ENCODE data around the gene MYL12A.
A peak's percentile ranks its signal among the peaks of the same experiment; 100 is the strongest.

Gene MYL12A

DNA sequence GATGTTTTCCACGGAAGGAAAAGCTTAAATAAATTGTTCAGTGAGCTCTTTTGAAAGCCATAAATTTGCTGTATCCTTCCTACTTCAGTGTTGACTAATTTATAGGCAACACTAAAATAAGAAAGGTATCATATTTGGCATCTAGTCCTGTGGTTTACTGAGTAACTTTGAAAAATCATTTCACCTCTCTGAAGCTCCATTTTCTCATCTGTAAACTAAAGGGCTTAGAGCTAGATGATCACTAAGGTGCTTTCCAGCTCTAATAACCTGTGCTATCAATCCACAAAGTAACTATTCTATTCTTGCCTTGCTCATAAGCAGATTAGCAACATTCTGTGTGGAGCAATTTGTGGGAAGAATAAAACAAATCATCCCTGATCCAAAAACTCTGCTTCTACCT is 24.2 kb upstream of the MYL12A start:
- FAIRE-seq = peak; percentile 13
- no peak for TF ChIP-seq POLR2A (IDR thresholded peaks at IDR 0.05; ENCODE audit: low read depth, low read length)
- no peak for TF ChIP-seq POU2F2 (IDR thresholded peaks at IDR 0.05; ENCODE audit: low read depth, low read length)
- no peak for TF ChIP-seq POLR2AphosphoS5 (IDR thresholded peaks at IDR 0.05; ENCODE audit: low read depth, low read length)
- TF ChIP-seq TAF1 (IDR thresholded peaks at IDR 0.05; ENCODE audit: low read depth, low read length) = no peak
- no peak for TF ChIP-seq PAX5 (IDR thresholded peaks at IDR 0.05; ENCODE audit: insufficient read depth, low read length, severe bottlenecking)
- TF ChIP-seq SPI1 (IDR thresholded peaks at IDR 0.05; ENCODE audit: low read depth, low read length) = no peak
- DNase-seq (ENCODE audit: insufficient read length, low spot score) = no peak

DNA sequence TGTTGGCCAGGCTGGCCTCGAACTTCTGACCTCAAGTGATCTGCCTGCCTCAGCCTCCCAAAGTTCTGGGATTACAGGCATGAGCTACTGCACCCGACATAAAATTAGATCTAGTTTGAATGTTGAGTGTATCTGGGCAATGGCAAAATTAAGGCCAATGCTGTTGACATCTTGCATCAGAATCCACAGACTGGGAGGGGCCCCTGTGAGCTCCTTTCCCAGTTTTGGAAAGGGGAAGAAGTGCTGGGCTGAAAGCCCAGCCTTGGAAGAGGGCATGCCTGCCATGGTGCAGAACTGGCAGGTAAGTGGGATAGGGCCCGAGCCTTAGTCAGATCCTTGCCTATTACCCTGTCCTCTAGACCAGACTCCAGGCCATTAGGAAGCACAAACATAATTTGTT is 23.4 kb upstream of the MYL12A start:
- DNase-seq (ENCODE audit: insufficient read length, low spot score) (no peak), FAIRE-seq (no peak)
- TF ChIP-seq PAX5 (IDR thresholded peaks at IDR 0.05; ENCODE audit: insufficient read depth, low read length, severe bottlenecking) (no peak), SPI1 (IDR thresholded peaks at IDR 0.05; ENCODE audit: low read depth, low read length) (no peak), POLR2AphosphoS5 (IDR thresholded peaks at IDR 0.05; ENCODE audit: low read depth, low read length) (no peak), POU2F2 (IDR thresholded peaks at IDR 0.05; ENCODE audit: low read depth, low read length) (no peak), POLR2A (IDR thresholded peaks at IDR 0.05; ENCODE audit: low read depth, low read length) (no peak), TAF1 (IDR thresholded peaks at IDR 0.05; ENCODE audit: low read depth, low read length) (no peak)

DNA sequence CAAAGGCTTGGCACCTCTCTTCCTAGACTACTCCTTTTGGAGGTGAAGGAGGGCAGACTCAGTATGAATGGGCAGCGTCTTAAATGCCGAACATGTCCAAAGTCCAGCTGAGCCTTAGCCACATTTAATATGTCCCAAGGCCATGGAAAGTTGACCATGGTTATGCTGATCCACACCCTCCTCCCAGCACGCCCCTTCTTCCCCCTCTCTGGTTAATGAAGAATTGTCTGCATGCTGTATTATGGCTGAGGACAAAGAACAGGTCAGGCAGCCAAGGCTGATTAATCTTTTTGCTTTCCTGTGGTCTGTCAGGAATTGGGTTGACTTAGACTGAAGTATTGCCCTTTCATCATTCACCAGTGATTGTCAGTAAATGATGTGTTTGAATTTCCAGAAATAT is 22.0 kb upstream of the MYL12A start:
- FAIRE-seq (no peak), DNase-seq (ENCODE audit: insufficient read length, low spot score) (no peak)
- TF ChIP-seq TAF1 (IDR thresholded peaks at IDR 0.05; ENCODE audit: low read depth, low read length) (no peak), POU2F2 (IDR thresholded peaks at IDR 0.05; ENCODE audit: low read depth, low read length) (no peak), SPI1 (IDR thresholded peaks at IDR 0.05; ENCODE audit: low read depth, low read length) (no peak), POLR2AphosphoS5 (IDR thresholded peaks at IDR 0.05; ENCODE audit: low read depth, low read length) (no peak), PAX5 (IDR thresholded peaks at IDR 0.05; ENCODE audit: insufficient read depth, low read length, severe bottlenecking) (no peak), POLR2A (IDR thresholded peaks at IDR 0.05; ENCODE audit: low read depth, low read length) (no peak)

DNA sequence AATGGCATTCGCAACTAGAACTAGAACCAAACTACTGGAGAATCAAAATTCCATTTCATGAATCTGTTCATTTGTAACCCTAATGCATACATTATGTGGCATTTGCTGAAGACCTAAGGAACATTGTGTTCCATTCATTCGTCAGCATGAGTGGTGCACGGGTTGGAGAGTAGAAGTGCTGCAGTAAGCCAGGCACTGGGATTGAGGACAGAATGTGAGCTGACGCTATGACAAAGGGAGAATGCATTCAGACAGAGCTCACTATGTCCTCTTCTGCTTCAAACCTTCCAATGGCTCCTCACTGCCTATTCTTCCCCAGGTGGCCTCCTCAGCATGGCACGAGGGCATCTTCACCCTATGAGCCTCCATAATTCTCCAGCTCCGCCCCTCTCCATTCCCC is 21.6 kb upstream of the MYL12A start:
- no peak for DNase-seq (ENCODE audit: insufficient read length, low spot score)
- no peak for FAIRE-seq
- TF ChIP-seq PAX5 (IDR thresholded peaks at IDR 0.05; ENCODE audit: insufficient read depth, low read length, severe bottlenecking) (no peak), POLR2AphosphoS5 (IDR thresholded peaks at IDR 0.05; ENCODE audit: low read depth, low read length) (no peak), POU2F2 (IDR thresholded peaks at IDR 0.05; ENCODE audit: low read depth, low read length) (no peak), TAF1 (IDR thresholded peaks at IDR 0.05; ENCODE audit: low read depth, low read length) (no peak), SPI1 (IDR thresholded peaks at IDR 0.05; ENCODE audit: low read depth, low read length) (no peak), POLR2A (IDR thresholded peaks at IDR 0.05; ENCODE audit: low read depth, low read length) (no peak)

DNA sequence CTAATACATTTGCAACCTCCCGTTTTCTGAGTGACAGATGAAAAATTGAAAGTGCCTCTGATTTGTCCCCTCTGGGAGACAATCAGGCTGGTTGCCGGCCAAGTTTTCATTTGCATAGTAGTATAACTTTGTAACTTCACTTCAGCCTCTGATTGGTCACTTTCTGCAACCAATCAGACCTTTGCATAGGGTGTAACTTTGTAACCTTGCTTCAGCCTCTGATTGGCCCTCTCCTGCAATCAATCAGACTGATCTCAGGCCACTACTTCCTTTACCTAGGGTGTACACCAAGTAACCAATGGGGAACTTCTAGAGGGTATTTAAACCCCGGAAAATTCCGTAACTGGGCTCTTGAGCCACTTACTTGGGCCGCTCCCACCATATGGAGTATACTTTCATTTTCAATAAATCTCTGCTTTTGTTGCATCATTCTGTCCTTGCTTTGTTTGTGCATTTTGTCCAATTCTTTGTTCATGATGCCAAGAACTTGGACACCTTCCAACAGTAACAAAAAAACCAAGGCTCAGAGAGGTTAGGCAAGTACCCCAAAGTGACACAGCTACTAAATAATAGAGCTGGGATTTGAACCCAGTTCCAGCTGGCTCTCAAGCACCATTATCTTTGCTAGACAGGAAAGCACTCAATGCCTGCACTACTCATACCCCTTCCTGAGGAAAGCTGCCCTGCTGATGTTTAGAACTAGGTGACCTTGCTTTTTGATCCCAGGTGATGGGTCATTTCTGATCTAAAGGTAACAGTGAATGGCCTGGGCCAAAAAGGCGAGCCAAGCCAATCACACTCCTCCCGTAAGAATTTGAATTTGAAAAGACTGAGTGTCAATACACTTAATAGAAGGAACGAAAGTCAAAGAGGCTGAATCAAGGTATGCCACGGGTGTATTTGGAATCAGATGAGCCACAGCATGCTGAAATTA is 16.9 kb upstream of the MYL12A start:
- FAIRE-seq (no peak), DNase-seq (ENCODE audit: insufficient read length, low spot score) (no peak)
- no peak for TF ChIP-seq SPI1 (IDR thresholded peaks at IDR 0.05; ENCODE audit: low read depth, low read length)

DNA sequence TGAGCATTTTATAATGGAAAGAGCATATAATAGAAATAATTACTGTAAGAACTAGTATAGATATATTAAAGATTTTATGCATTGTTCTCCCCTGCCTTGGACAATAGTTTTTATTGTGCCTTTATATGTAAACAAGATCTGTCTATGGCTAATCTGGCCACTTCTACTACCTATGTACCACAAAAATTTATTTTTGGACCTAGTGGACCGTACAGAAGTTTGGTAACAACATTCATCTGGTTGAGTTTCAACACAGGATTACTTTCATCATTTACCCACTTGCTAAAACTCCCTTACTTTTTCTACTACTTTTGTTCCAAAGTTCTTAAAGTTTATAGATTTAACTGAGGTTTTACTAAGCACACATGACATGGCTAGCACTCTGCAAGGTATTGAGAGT is 14.6 kb upstream of the MYL12A start:
- TF ChIP-seq SPI1 (IDR thresholded peaks at IDR 0.05; ENCODE audit: low read depth, low read length) (no peak), POLR2AphosphoS5 (IDR thresholded peaks at IDR 0.05; ENCODE audit: low read depth, low read length) (no peak), POLR2A (IDR thresholded peaks at IDR 0.05; ENCODE audit: low read depth, low read length) (no peak)
- no peak for FAIRE-seq
- DNase-seq (ENCODE audit: insufficient read length, low spot score) = no peak

DNA sequence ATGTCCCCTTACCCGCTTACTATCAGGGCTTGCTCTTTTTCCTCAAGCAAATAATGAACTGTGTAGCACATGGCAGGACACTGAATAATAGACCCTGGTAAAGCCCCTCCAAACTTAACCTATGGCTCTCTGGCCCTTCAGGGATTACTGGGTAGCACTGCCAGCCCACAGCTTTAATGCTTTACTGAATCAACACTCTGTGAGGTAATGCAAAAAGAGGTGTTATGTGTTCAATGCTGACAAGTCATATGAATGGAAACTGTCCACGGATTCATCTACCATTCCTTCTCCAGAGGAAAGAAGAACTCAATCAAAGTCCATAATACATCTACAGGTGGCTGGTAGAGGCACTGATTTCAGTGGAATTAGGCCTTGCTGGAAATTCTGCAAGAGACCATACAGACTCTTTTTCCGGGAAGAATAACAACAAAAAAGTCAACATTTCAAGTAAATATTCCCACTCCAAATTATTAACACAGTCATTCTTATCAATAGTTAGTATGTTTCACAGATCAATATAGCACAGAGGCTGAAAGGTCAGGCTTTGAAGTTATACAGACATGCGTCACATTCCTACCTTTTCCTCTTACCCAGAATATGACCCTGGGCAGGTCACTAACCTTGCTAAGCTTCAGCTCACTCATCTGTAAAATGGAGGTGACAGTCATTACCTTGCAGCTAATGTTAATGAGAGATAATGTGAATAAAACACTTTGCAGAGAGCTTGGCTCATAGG is 14.0 kb upstream of the MYL12A start:
- FAIRE-seq (no peak), DNase-seq (ENCODE audit: insufficient read length, low spot score) (no peak)
- TF ChIP-seq POU2F2 (IDR thresholded peaks at IDR 0.05; ENCODE audit: low read depth, low read length) (no peak), TAF1 (IDR thresholded peaks at IDR 0.05; ENCODE audit: low read depth, low read length) (no peak), PAX5 (IDR thresholded peaks at IDR 0.05; ENCODE audit: insufficient read depth, low read length, severe bottlenecking) (no peak), SPI1 (IDR thresholded peaks at IDR 0.05; ENCODE audit: low read depth, low read length) (no peak), POLR2A (IDR thresholded peaks at IDR 0.05; ENCODE audit: low read depth, low read length) (no peak), POLR2AphosphoS5 (IDR thresholded peaks at IDR 0.05; ENCODE audit: low read depth, low read length) (no peak)

DNA sequence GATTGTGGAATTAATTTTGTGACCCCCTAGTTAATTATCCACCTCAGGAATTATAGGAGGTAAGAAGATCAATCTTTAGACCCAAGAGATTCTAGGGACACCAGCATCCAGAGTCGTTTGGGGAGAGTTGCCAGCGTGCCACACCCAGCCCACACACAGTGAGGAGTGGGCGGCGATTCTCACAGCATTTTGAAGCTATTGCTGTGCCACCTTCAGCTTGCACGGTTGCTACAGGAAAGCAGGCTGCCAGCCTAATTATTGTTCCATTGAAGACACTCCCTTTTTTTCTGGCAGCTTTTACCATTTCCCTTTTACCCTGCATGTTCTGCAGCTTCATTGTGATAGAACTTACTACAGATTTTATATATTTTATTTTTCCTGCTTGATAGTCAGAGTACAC is 13.1 kb upstream of the MYL12A start:
- DNase-seq (ENCODE audit: insufficient read length, low spot score) (no peak), FAIRE-seq (no peak)
- TF ChIP-seq POLR2AphosphoS5 (IDR thresholded peaks at IDR 0.05; ENCODE audit: low read depth, low read length) (no peak), SPI1 (IDR thresholded peaks at IDR 0.05; ENCODE audit: low read depth, low read length) (no peak), POLR2A (IDR thresholded peaks at IDR 0.05; ENCODE audit: low read depth, low read length) (no peak), POU2F2 (IDR thresholded peaks at IDR 0.05; ENCODE audit: low read depth, low read length) (no peak), TAF1 (IDR thresholded peaks at IDR 0.05; ENCODE audit: low read depth, low read length) (no peak), PAX5 (IDR thresholded peaks at IDR 0.05; ENCODE audit: insufficient read depth, low read length, severe bottlenecking) (no peak)

DNA sequence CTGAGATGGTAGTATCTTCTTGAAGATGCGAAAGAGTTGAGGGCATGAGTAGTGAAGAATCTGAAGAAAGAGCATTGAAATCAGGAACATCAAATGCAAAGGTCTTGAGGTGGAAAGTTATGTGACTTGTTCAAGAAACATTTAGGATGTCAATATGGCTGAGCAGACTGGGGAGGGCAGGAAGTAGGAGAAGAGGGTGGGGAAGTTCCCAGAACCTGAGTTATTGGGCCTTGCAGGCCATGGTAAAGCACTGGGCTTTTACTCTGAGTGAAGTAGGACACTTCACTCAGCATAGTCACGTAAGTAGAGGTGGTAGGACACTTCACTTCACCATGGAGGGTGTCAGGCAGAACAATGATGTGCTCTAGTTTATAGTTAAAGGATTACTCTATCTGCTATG is 11.8 kb upstream of the MYL12A start:
- TF ChIP-seq SPI1 (IDR thresholded peaks at IDR 0.05; ENCODE audit: low read depth, low read length) = no peak
- no peak for TF ChIP-seq POU2F2 (IDR thresholded peaks at IDR 0.05; ENCODE audit: low read depth, low read length)
- TF ChIP-seq PAX5 (IDR thresholded peaks at IDR 0.05; ENCODE audit: insufficient read depth, low read length, severe bottlenecking) = no peak
- TF ChIP-seq POLR2A (IDR thresholded peaks at IDR 0.05; ENCODE audit: low read depth, low read length) = no peak
- TF ChIP-seq TAF1 (IDR thresholded peaks at IDR 0.05; ENCODE audit: low read depth, low read length) = no peak
- TF ChIP-seq POLR2AphosphoS5 (IDR thresholded peaks at IDR 0.05; ENCODE audit: low read depth, low read length) = no peak
- no peak for FAIRE-seq

More for the DNA sequence above, 11.8 kb upstream of the MYL12A start:
- DNase-seq (ENCODE audit: insufficient read length, low spot score) = no peak
